NOMO-1 (cell line): ENCODE results near the gene PCTP.

Experiments
- DNase-seq, 2 experiments: peaks; one replicate each; lab custom pipeline; 2025; ENCODE audit not compliant: unreplicated experiment in 2 of 2; lab: John Stamatoyannopoulos, UW

Gene PCTP

DNA sequence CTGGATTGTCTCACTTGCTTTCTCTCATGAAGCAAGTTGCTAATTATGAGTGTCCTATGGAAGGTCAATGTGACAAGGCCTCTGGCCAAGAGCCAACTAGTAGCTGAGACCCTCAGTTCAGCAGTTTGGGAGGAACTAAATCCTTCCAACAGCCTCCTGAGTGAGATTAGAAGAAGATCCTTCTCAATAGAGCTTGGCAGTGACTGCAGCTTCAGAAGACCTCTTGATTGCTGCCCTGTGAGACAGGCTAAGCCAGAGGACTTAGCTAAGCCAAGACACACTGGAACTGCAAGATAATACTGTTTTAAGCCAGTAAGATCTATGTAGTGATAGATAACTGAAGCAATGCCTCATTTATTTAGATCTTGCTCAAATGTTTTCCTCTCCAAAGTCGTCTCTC lies 34.3 kb downstream of the PCTP start:
- no peak for DNase-seq

- no peak for DNase-seq
Measured at GRCh38 chr17:55793272-55793671, 42.4 kb downstream of the PCTP start.

GRCh38 chr17:55794725-55795482 lies 44.1 kb downstream of the PCTP start:
- no peak for DNase-seq

DNA sequence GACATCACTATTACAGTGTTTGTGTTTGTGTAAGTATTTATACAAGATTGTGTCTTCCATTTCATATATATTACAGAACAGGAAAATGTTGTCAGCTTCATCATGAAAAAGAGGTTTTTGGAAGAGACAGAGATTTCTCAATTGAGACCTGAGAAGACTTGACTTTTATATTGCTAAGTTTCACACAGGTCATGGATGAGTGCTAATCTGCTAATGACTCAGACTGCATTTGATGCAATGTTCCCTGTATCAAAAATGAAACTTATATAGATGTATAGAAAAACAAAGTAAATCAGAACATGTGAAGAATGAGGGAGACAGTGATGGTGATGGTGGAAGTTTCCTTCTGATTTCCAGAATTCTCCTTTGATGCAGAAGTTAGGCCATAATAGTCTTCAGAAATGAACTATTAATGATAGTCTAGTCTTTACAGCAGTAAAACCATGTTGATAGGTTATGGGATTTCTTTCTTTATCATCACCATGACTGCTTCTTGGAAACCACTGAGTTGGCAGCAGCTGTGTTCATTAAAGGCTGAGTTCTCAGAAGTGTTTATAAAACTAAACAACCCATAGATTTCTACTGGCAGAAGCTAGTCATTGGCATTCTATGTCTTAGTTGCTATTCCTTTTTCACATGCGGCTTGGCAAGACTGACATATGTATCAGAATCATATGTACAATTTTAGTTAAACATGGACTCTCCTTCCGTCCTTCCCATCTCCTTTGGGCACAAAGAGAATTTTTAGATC lies 56.1 kb downstream of the PCTP start:
- DNase-seq: no peak

GRCh38 chr17:55811536-55811935 lies 60.7 kb downstream of the PCTP start:
- no peak for DNase-seq

DNA sequence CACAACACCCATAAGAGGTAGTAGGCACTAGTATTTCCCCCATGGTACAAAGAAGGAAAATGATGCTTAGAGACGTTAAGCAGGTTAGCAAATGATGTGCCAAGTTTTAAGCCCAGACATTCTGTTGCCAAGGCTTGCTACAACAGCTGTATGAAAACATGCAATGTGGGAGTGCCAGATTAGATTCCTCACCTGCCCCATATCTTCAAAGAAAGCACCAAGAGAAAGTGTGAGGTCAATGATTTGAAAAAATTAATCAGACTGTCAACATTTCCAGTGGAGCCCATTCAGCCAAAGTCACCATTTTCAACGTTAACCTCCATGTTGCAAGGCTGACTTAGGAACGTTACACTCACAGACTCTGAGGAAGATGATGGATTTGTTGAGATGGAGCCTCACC lies 61.5 kb downstream of the PCTP start:
- no peak for DNase-seq

DNA sequence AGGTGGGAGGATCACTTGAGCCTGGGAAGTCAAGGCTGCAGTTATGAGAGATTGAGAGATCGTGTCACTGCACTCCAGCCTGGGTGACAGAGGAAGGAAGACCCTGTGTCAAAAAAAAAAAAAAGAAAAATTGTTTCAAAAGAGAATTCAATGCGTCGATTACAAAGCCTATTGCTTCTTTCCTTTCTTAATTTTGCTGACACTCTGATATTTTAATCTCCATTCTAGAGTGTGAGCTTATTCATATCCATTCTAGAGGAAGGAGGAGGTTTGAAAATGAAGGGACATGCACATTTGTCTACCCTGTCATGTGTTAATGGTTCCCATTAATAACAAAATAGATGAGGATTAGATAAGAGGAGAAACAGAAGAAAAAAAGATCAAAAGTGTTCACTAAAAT lies 63.1 kb downstream of the PCTP start:
- DNase-seq: no peak

DNA sequence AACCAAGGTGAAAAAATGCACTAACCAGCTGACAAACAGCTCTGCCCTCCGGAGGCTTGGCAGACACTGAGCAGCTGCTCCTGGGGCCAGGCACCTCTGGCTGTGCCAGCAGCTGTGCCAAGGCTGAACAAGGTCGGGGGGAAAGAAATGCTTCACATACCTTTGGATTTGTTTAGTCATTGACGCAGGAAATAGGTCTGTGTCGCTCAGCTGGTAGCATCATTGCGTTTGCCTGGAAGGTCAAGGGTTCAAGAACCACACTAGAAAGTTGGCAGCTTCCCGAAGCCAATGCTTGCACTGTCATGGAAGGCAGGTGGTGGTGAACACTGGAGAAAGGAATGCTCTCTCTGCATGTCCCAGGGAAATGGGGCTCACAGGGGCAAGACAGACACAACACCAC lies 63.5 kb downstream of the PCTP start:
- DNase-seq: no peak

DNA sequence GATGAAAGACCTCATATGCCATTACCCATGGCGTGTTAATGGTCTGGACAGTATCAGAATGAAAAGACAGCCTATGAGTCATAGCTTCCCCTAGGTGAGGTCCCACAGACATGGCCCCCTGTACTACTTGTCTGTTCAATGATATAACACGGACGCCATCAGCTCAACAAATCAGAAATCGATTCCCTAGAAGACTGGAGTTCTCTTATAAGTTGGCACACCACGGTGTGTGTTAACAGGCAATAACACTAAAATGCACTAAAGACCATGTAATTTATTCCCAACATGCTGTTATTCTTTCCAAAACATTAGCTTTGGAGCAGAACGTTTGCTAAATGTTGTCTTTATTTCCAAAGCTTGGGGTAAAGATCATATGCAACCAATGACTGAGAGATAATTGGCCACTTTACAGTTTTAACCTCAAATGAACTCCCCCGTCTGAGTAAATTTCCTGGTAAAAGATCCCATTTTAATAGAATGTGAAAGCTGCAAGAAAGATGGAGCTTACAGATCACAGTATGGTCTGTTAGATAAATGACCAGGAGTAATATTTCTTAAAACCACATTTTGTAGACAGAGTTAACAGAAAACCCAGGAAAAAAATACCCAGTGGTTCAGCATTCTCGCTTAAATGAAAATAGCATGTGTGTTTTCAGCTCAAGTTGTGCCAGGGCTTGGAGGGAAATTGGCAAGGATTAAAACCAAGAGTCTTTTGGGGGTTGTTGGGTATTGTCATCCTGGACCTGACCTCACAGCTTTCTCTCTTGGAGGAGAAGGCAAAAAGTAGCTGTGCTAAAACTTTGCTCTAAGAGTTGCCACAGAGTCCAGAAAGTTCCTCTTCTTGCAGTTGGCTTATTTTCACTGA lies 65.9 kb downstream of the PCTP start:
- peak in 1 of 2 experiments; percentile 31 for DNase-seq

DNA sequence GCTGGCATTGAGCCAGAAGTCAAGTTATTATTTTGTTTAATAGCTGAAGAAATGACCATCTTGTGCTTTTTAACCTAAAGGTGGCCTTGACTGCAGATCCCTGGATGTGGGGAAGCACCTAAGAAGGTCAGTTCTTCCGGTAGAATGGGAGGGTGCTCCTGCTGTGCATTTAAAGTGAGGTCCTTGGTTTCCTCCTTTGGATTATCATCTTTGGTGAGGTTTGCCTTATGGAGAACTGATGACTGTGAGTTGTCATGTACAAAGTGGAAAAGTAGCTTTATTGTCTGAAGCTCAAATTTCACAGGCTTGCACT lies 66.5 kb downstream of the PCTP start:
- no peak for DNase-seq

- DNase-seq: no peak
Measured at GRCh38 chr17:55818026-55818425, 67.2 kb downstream of the PCTP start.

GRCh38 chr17:55818451-55819375 lies 67.9 kb downstream of the PCTP start:
- no peak for DNase-seq

DNA sequence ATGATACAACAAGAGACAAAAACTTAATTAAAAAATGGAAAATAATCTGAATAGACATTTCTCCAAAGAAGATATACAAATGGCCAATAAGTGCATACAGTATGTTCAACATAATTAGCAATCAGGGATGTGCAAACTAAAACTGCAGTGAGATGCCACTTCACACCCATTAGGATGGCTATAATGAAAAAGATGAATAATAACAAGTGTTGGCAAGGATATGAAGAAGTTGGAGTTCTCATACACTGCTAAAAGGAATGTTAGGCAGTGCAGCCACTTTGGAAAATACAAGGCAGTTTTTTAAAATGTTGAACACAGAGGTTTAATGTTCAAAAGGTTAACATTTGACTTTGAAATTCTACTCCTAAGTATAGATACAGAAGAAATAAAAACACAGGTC lies 69.8 kb downstream of the PCTP start:
- DNase-seq: no peak

- no peak for DNase-seq
Measured at GRCh38 chr17:55822028-55822427, 71.2 kb downstream of the PCTP start.

- DNase-seq: no peak
Measured at GRCh38 chr17:55825213-55825612, 74.4 kb downstream of the PCTP start.
